Measurements from ENCODE around the gene SMPD2. TPM values are rescaled to one million over a fixed set of nuclear protein-coding genes. Genes with fewer than 3 reads are reported as not detected.
A peak's percentile ranks its signal among the peaks of the same experiment; 100 is the strongest.

The SMPD2 gene
- total RNA-seq, 1 experiment from 2014 or later: 14.7 TPM

- DNase-seq (ENCODE audit: low read depth, low spot score) (peak; percentile 69), ATAC-seq (peak; percentile 89)
- RAD21 ChIA-PET (ENCODE audit: low non-redundant PET in 1 of 2, low total read pairs in 2 of 2, uncharacterized antibody in 2 of 2, unreplicated experiment in 2 of 2): no interaction called here
- H3K79me2 ChIP-seq (ENCODE audit: insufficient read depth, low read length): peaks cover 46% of the 10 kb centered on the region
- no peaks in the 10 kb centered on the region for H3K9me2 ChIP-seq (ENCODE audit: insufficient read depth)
- POLR2A ChIA-PET: no interaction called here
- no peaks in the 10 kb centered on the region for H3K9me3 ChIP-seq (ENCODE audit: control insufficient read depth in 1 of 2, insufficient read depth in 1 of 2, low read depth in 1 of 2, low read length in 2 of 2)
- peak within 1 kb of the TSS; percentile 78 for H2AFZ ChIP-seq (ENCODE audit: low read depth, low read length, poor library complexity, severe bottlenecking)
- H3K9ac ChIP-seq (ENCODE audit: low read length): peak within 1 kb of the TSS; percentile 90
- peak within 1 kb of the TSS; percentile 79 for H3K27ac ChIP-seq (ENCODE audit: low read depth, low read length)
- H3K4me2 ChIP-seq (ENCODE audit: low read length): peak within 1 kb of the TSS; percentile 75
- peaks cover 13 to 15% of the 10 kb centered on the region in 2 experiments; a peak in 3 of 4 replicates for H3K36me3 ChIP-seq (ENCODE audit: control insufficient read depth in 1 of 2, insufficient read depth in 2 of 2, low read length in 2 of 2)
- H3K4me1 ChIP-seq (ENCODE audit: control insufficient read depth in 1 of 2, insufficient read depth in 2 of 2, low read length in 2 of 2): peaks cover 4 to 15% of the 10 kb centered on the region in 2 experiments; a peak in 3 of 4 replicates
- intact Hi-C loops (cut with micrococcal nuclease): no loop called here
- peak within 1 kb of the TSS; percentile 73 for H3K4me3 ChIP-seq (replicated peaks in 1 of 2; ENCODE audit: low read depth in 1 of 2, low read length in 2 of 2)
- no peaks in the 10 kb centered on the region for H3K27me3 ChIP-seq (ENCODE audit: insufficient read depth, low read length)
- BruUV-seq (replicated peaks): no TSS peak
- TF ChIP-seq YY1 (IDR thresholded peaks at IDR 0.05; ENCODE audit: extremely low read depth, insufficient replicate concordance, low read depth, low read length): no peak
- peak; percentile 92 for TF ChIP-seq MAX (IDR thresholded peaks at IDR 0.05)
- TF ChIP-seq JUND (IDR thresholded peaks at IDR 0.05): no peak
- peak; percentile 80 for TF ChIP-seq POLR2AphosphoS5 (IDR thresholded peaks at IDR 0.05; ENCODE audit: low read depth, low read length)
- TF ChIP-seq ELF1 (IDR thresholded peaks at IDR 0.05; ENCODE audit: borderline replicate concordance, low read depth): peak; percentile 86
- no peak for TF ChIP-seq POLR2A (IDR thresholded peaks at IDR 0.05; ENCODE audit: borderline replicate concordance, extremely low read depth, insufficient read depth, insufficient read length)
- peak; percentile 80 for TF ChIP-seq ZFX (IDR thresholded peaks at IDR 0.05)
- CTCF ChIA-PET: no interaction called here
- no peaks in the 10 kb centered on the region for H4K20me1 ChIP-seq (ENCODE audit: insufficient read depth)
These were observed 42.6 kb downstream of the SMPD2 start, which contains the start of gene ZBTB24 for GRCh38 chr6:109482905-109483734. TSS of gene ZBTB24 (minus strand) at chr6:109483219. CDS start at chr6:109482026, 1,193 bp downstream.

GRCh38 chr6:109483735-109484057 lies 43.2 kb downstream of the SMPD2 start:
- ChIA-PET POLR2A (no interaction called here), RAD21 (ENCODE audit: low non-redundant PET in 1 of 2, low total read pairs in 2 of 2, uncharacterized antibody in 2 of 2, unreplicated experiment in 2 of 2) (no interaction called here), CTCF (no interaction called here)
- Histone ChIP-seq H3K36me3 (ENCODE audit: control insufficient read depth in 1 of 2, insufficient read depth in 2 of 2, low read length in 2 of 2) (peaks cover 13 to 15% of the 10 kb centered on the region in 2 experiments; a peak in 3 of 4 replicates), H3K79me2 (ENCODE audit: insufficient read depth, low read length) (peaks cover 40% of the 10 kb centered on the region), H3K27ac (ENCODE audit: low read depth, low read length) (no peak overlapping the region), H3K4me3 (replicated peaks in 1 of 2; ENCODE audit: low read depth in 1 of 2, low read length in 2 of 2) (peak overlapping the region; percentile 43 to 48), H4K20me1 (ENCODE audit: insufficient read depth) (no peaks in the 10 kb centered on the region), H3K27me3 (ENCODE audit: insufficient read depth, low read length) (no peaks in the 10 kb centered on the region), H3K4me2 (ENCODE audit: low read length) (peak overlapping the region; percentile 74), H3K9ac (ENCODE audit: low read length) (peak overlapping the region; percentile 36; the same call in 1 of the 2 replicates), H3K4me1 (ENCODE audit: control insufficient read depth in 1 of 2, insufficient read depth in 2 of 2, low read length in 2 of 2) (peaks cover 4 to 15% of the 10 kb centered on the region in 2 experiments; a peak in 3 of 4 replicates), H2AFZ (ENCODE audit: low read depth, low read length, poor library complexity, severe bottlenecking) (peak overlapping the region; percentile 78), H3K9me3 (ENCODE audit: control insufficient read depth in 1 of 2, insufficient read depth in 1 of 2, low read depth in 1 of 2, low read length in 2 of 2) (no peaks in the 10 kb centered on the region), H3K9me2 (ENCODE audit: insufficient read depth) (no peaks in the 10 kb centered on the region)
- peak; percentile 20 for ATAC-seq
- BruUV-seq (replicated peaks): no TSS peak
- peak; percentile 6 for DNase-seq (ENCODE audit: low read depth, low spot score)
- intact Hi-C loops (cut with micrococcal nuclease): no loop called here
- TF ChIP-seq SP1 (IDR thresholded peaks at IDR 0.05; ENCODE audit: low read depth) (no peak), EZH2phosphoT487 (IDR thresholded peaks at IDR 0.05; ENCODE audit: borderline replicate concordance) (no peak), POLR2A (IDR thresholded peaks at IDR 0.05; ENCODE audit: borderline replicate concordance, extremely low read depth, insufficient read depth, insufficient read length) (no peak), REST (IDR thresholded peaks at IDR 0.05; ENCODE audit: low read depth) (no peak), ZBTB33 (IDR thresholded peaks at IDR 0.05; ENCODE audit: extremely low read depth, insufficient replicate concordance, low read length) (no peak), TCF7L2 (IDR thresholded peaks at IDR 0.05; ENCODE audit: borderline replicate concordance, extremely low read depth, insufficient read depth, insufficient read length) (no peak), SRF (IDR thresholded peaks at IDR 0.05; ENCODE audit: low read depth) (no peak), RAD21 (IDR thresholded peaks at IDR 0.05; ENCODE audit: low read depth) (no peak)

Data from HCT116 (cell line).